Osteoblast (primary cell): ENCODE results near the gene ACD. TPM values are rescaled to one million over a fixed set of nuclear protein-coding genes. Genes with fewer than 3 reads are reported as not detected.

Experiments used
- DNase-seq: peaks from one replicate; pipeline ENCODE4 v3.0.0; 2011; ENCODE audit warnings: low spot score, mixed read lengths; ENCODE audit not compliant: insufficient read length; ENCODE audit errors: missing footprints
- H2AFZ ChIP-seq: 2 replicates; pipeline ENCODE4 v1.6.0; 2011; ENCODE audit warnings: mild to moderate bottlenecking, low read length
- H3K27ac ChIP-seq: 2 replicates; pipeline ENCODE4 v1.5.1; 2011; ENCODE audit warnings: mild to moderate bottlenecking, low read depth, low read length, moderate library complexity
- H3K27me3 ChIP-seq: 2 replicates; pipeline ENCODE4 v1.6.0; 2012; ENCODE audit warnings: mild to moderate bottlenecking, control low read depth, inconsistent platforms, low read length, moderate library complexity; ENCODE audit not compliant: insufficient read depth
- H3K36me3 ChIP-seq: 2 replicates; pipeline ENCODE4 v1.5.1; 2011; ENCODE audit warnings: mild to moderate bottlenecking, low read length, control low read depth, moderate library complexity; ENCODE audit not compliant: insufficient read depth
- H3K4me1 ChIP-seq: 2 replicates; pipeline ENCODE4 v1.5.1; 2011; ENCODE audit warnings: mild to moderate bottlenecking, low read length, control low read depth, moderate library complexity; ENCODE audit not compliant: insufficient read depth
- H3K4me2 ChIP-seq: 2 replicates; pipeline ENCODE4 v1.6.0; 2011; ENCODE audit warnings: mild to moderate bottlenecking, low read length; ENCODE audit not compliant: insufficient read depth
- H3K4me3 ChIP-seq: fragments of 200-600 bp; sonication (generic); 3 replicates; pipeline ENCODE4 v1.5.1; 2012; ENCODE audit warnings: mild to moderate bottlenecking, low read length, inconsistent platforms; ENCODE audit not compliant: insufficient read depth
- H3K79me2 ChIP-seq: 2 replicates; pipeline ENCODE4 v1.6.0; 2012; ENCODE audit warnings: mild to moderate bottlenecking, low read length, control low read depth, inconsistent platforms; ENCODE audit not compliant: insufficient read depth
- H3K9me3 ChIP-seq: 2 replicates; pipeline ENCODE4 v1.5.1; 2011; ENCODE audit warnings: low read depth, low read length, control low read depth
- H4K20me1 ChIP-seq: 2 replicates; pipeline ENCODE4 v1.6.0; 2012; ENCODE audit warnings: mild to moderate bottlenecking, low read length, control low read depth; ENCODE audit not compliant: insufficient read depth
- CTCF ChIP-seq: IDR thresholded peaks from 2 replicates; pipeline ENCODE4 v1.5.1; 2011; ENCODE audit warnings: mild to moderate bottlenecking, low read depth, low read length, moderate library complexity; ENCODE audit errors: extremely low read depth
- total RNA-seq: library from RNA; depleted of rRNA; stranded (reverse); fragments of >200 nt; gene quantifications from 2 replicates; pipeline ENCODE4 v1.2.3, GENCODE V29; 2012

The ACD gene
- total RNA-seq, 1 donor: 18.8 TPM

DNA sequence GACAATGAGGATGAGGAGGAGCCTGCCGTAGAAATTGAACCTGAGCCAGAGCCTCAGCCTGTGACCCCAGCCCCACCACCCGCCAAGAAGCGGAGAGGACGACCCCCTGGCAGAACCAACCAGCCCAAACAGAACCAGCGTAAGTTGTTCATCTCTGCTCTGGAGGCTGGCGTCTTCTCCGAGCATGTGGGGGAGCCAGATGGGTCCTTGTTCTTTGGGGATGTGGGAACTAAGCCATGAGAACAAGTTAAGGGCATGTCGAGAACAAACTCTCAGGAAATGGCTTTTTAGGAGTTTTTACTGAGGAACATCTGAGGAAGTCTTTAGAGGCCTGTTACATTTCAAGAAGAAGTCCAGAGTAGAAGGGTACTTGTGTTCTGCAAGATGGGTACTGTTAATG, 23.3 kb downstream of the ACD start:
- H3K4me2 ChIP-seq: no peak overlapping the region
- no peaks in the 10 kb centered on the region for H4K20me1 ChIP-seq
- no peak overlapping the region for H3K27ac ChIP-seq
- H3K79me2 ChIP-seq: no peaks in the 10 kb centered on the region
- H3K27me3 ChIP-seq: no peaks in the 10 kb centered on the region
- no peak overlapping the region for H3K4me3 ChIP-seq
- no peak for DNase-seq
- H3K9me3 ChIP-seq: no peaks in the 10 kb centered on the region
- TF ChIP-seq CTCF: no peak
- no peak overlapping the region for H2AFZ ChIP-seq
- peaks cover 33% of the 10 kb centered on the region for H3K36me3 ChIP-seq
- H3K4me1 ChIP-seq: peaks cover under 1% of the 10 kb centered on the region

- DNase-seq: peak; percentile 19
Observed at GRCh38 chr16:67632415-67633172, 27.5 kb downstream of the ACD start.

DNA sequence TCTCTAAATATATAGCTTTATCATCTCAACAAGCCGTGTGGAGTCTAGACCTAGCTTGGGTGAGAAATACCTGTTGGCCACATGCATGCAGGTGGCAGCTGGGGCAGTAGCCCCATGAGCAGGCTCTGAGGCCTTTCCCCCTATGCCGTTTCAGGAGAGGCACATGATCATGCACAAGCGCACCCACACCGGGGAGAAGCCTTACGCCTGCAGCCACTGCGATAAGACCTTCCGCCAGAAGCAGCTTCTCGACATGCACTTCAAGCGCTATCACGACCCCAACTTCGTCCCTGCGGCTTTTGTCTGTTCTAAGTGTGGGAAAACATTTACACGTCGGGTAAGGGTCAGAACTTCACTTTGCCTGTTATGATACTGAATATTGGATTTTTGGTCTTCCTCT, 31.8 kb downstream of the ACD start:
- Histone ChIP-seq H4K20me1 (no peaks in the 10 kb centered on the region), H3K4me2 (no peak overlapping the region), H3K4me1 (no peaks in the 10 kb centered on the region), H3K27me3 (no peaks in the 10 kb centered on the region), H3K79me2 (no peaks in the 10 kb centered on the region), H3K4me3 (no peak overlapping the region), H3K9me3 (no peaks in the 10 kb centered on the region), H3K27ac (no peak overlapping the region), H2AFZ (no peak overlapping the region), H3K36me3 (peaks cover 36% of the 10 kb centered on the region)
- DNase-seq: no peak
- TF ChIP-seq CTCF: no peak

More at GRCh38 chr16:67632415-67633172, 27.5 kb downstream of the ACD start:
- Histone ChIP-seq H3K4me2 (no peak overlapping the region), H3K27ac (no peak overlapping the region), H3K9me3 (no peaks in the 10 kb centered on the region), H3K4me1 (no peaks in the 10 kb centered on the region), H3K27me3 (no peaks in the 10 kb centered on the region), H3K36me3 (peaks cover 31% of the 10 kb centered on the region), H3K79me2 (no peaks in the 10 kb centered on the region), H4K20me1 (no peaks in the 10 kb centered on the region), H2AFZ (no peak overlapping the region), H3K4me3 (no peak overlapping the region)
- TF ChIP-seq CTCF: no peak

- H3K27me3 ChIP-seq: no peaks in the 10 kb centered on the region
- H3K4me3 ChIP-seq: no peak overlapping the region
- peaks cover 37% of the 10 kb centered on the region for H3K36me3 ChIP-seq
- DNase-seq: no peak
- H3K27ac ChIP-seq: no peak overlapping the region
- H2AFZ ChIP-seq: no peak overlapping the region
- no peaks in the 10 kb centered on the region for H3K9me3 ChIP-seq
- H3K79me2 ChIP-seq: peaks cover 10% of the 10 kb centered on the region
- TF ChIP-seq CTCF: no peak
- H3K4me1 ChIP-seq: no peaks in the 10 kb centered on the region
- H4K20me1 ChIP-seq: no peaks in the 10 kb centered on the region
- no peak overlapping the region for H3K4me2 ChIP-seq
Observed at GRCh38 chr16:67613808-67614207, 46.3 kb downstream of the ACD start.
